GM23338 (cell line): ENCODE data around the gene SPATS2. TPM values are rescaled to one million over a fixed set of nuclear protein-coding genes. Genes with fewer than 3 reads are reported as not detected.

ENCODE experiments used
- ATAC-seq: fragments of 200-7000 bp; cut with Tn5 transposase; 3 replicates; pipeline ENCODE4 v1.9.1; 2020
- DNase-seq: peaks from one replicate; pipeline ENCODE4 v3.0.0-alpha.2; 2015; ENCODE audit warnings: low spot score
- H2AFZ ChIP-seq: fragments of 200-600 bp; sonication (generic); 2 replicates; pipeline ENCODE4 v1.8.0; 2016; ENCODE audit warnings: antibody characterized with exemption, mild to moderate bottlenecking, moderate library complexity
- H3F3A ChIP-seq: fragments of 200-600 bp; sonication (generic); replicated peaks from 2 replicates; pipeline ENCODE4 v1.8.0; 2017; ENCODE audit warnings: antibody characterized with exemption, mixed run types, low read depth
- H3K27ac ChIP-seq: fragments of 200-600 bp; sonication (generic); 2 replicates; pipeline ENCODE4 v1.6.1; 2016; ENCODE audit warnings: low read depth
- H3K27me3 ChIP-seq: fragments of 200-600 bp; sonication (generic); 2 replicates; pipeline ENCODE4 v1.8.0; 2016; ENCODE audit warnings: mild to moderate bottlenecking, mixed run types, moderate library complexity; ENCODE audit not compliant: insufficient read depth
- H3K36me3 ChIP-seq: fragments of 200-600 bp; sonication (generic); 2 replicates; pipeline ENCODE4 v1.8.0; 2016; ENCODE audit warnings: mild to moderate bottlenecking; ENCODE audit not compliant: insufficient read depth
- H3K4me1 ChIP-seq: fragments of 200-600 bp; sonication (generic); 2 replicates; pipeline ENCODE4 v1.8.0; 2016; ENCODE audit warnings: mild to moderate bottlenecking, moderate library complexity; ENCODE audit not compliant: insufficient read depth
- H3K4me2 ChIP-seq: fragments of 200-600 bp; sonication (generic); 2 replicates; pipeline ENCODE4 v1.7.1; 2017; ENCODE audit warnings: mixed run types
- H3K4me3 ChIP-seq: fragments of 200-600 bp; sonication (generic); 2 replicates; pipeline ENCODE4 v1.6.1; 2016; ENCODE audit warnings: mixed run types
- H3K79me2 ChIP-seq: fragments of 200-600 bp; sonication (generic); replicated peaks from 2 replicates; pipeline ENCODE4 v1.8.0; 2017; ENCODE audit warnings: mild to moderate bottlenecking; ENCODE audit not compliant: insufficient read depth
- H3K9me2 ChIP-seq: fragments of 200-600 bp; sonication (generic); 2 replicates; pipeline ENCODE4 v1.8.0; 2017; ENCODE audit not compliant: insufficient read depth
- H4K20me1 ChIP-seq: fragments of 200-600 bp; sonication (generic); replicated peaks from 2 replicates; pipeline ENCODE4 v1.8.0; 2017; ENCODE audit warnings: mild to moderate bottlenecking; ENCODE audit not compliant: insufficient read depth
- H3K27ac Mint-ChIP-seq: 2 replicates; pipeline ENCODE4 v1.8.0; 2020; ENCODE audit warnings: inconsistent platforms, mild to moderate bottlenecking, moderate library complexity, mixed read lengths
- H3K27me3 Mint-ChIP-seq: 3 replicates; pipeline ENCODE4 v1.8.0; 2022; ENCODE audit warnings: low read depth, mild to moderate bottlenecking, moderate library complexity, mixed read lengths, inconsistent platforms; ENCODE audit not compliant: insufficient read depth, poor library complexity
- H3K36me3 Mint-ChIP-seq: 3 replicates; pipeline ENCODE4 v1.8.0; 2021; ENCODE audit warnings: low read depth, mild to moderate bottlenecking, inconsistent platforms, moderate library complexity, mixed read lengths
- H3K4me1 Mint-ChIP-seq: 3 replicates; pipeline ENCODE4 v1.8.0; 2020; ENCODE audit warnings: mild to moderate bottlenecking, inconsistent platforms, mixed read lengths
- H3K4me3 Mint-ChIP-seq: 3 replicates; pipeline ENCODE4 v1.8.0; 2021; ENCODE audit warnings: moderate library complexity, mild to moderate bottlenecking, inconsistent platforms, mixed read lengths
- H3K9me3 Mint-ChIP-seq: 3 replicates; pipeline ENCODE4 v1.8.0; 2020; ENCODE audit warnings: moderate library complexity, mild to moderate bottlenecking, inconsistent platforms, mixed read lengths
- CTCF ChIP-seq, 2 experiments: fragments of 200-600 bp in 1 of 2; sonication (generic) in 1 of 2; conservative IDR thresholded peaks; 2 replicates each; pipeline versions ENCODE4 v1.5.1 to v1.6.1; 2016 to 2017; ENCODE audit warnings: antibody characterized with exemption in 2 of 2, low read depth in 2 of 2, mild to moderate bottlenecking in 2 of 2, moderate library complexity in 1 of 2
- EZH2 ChIP-seq: fragments of 200-600 bp; sonication (generic); IDR thresholded peaks from one replicate; pipeline ENCODE4 v1.8.0; 2017; ENCODE audit warnings: antibody characterized with exemption, mild to moderate bottlenecking, low read depth; ENCODE audit not compliant: unreplicated experiment
- EZH2phosphoT487 ChIP-seq: fragments of 200-600 bp; sonication (generic); IDR thresholded peaks from one replicate; pipeline ENCODE4 v1.8.1; 2018; ENCODE audit warnings: antibody characterized with exemption; ENCODE audit not compliant: unreplicated experiment
- JUNB ChIP-seq: IDR thresholded peaks from one replicate; pipeline ENCODE4 v1.6.1; 2016; ENCODE audit warnings: antibody characterized with exemption; ENCODE audit not compliant: unreplicated experiment
- POLR2AphosphoS5 ChIP-seq: IDR thresholded peaks from 2 replicates; pipeline ENCODE4 v1.6.1; 2016; ENCODE audit warnings: antibody characterized with exemption, low read depth
- polyA plus RNA-seq: library from polyadenylated mRNA; unstranded; fragments of >200 nt; fragmentation: Nextera tagmentation; extraction: Ambion mirVana; gene quantifications from 2 replicates; pipeline ENCODE4 v1.2.1, GENCODE V29; 2016
- total RNA-seq: library from RNA; depleted of rRNA; stranded (reverse); fragments of >200 nt; shearing (Covaris generic); gene quantifications from 2 replicates; pipeline ENCODE4 v1.2.3, GENCODE V29; 2014
- TF ChIP-seq, protein P1 (sequence below): IDR thresholded peaks from one replicate; pipeline ENCODE4 v1.6.1; 2018; ENCODE audit warnings: antibody characterized with exemption; ENCODE audit not compliant: unreplicated experiment
- TF ChIP-seq, protein P2 (sequence below): IDR thresholded peaks from 2 replicates; pipeline ENCODE4 v1.6.1; 2016; ENCODE audit warnings: antibody characterized with exemption

SPATS2 gene
- total and polyA plus RNA-seq, 2 experiments from 2014 or later = 20.6 to 61.0 TPM

- TF ChIP-seq CTCF (conservative IDR thresholded peaks at IDR 0.05; ENCODE audit: low read depth in 2 of 2) = no peak
- TF ChIP-seq JUNB = no peak
- TF ChIP-seq POLR2AphosphoS5 = no peak
- TF ChIP-seq, protein P1, sequence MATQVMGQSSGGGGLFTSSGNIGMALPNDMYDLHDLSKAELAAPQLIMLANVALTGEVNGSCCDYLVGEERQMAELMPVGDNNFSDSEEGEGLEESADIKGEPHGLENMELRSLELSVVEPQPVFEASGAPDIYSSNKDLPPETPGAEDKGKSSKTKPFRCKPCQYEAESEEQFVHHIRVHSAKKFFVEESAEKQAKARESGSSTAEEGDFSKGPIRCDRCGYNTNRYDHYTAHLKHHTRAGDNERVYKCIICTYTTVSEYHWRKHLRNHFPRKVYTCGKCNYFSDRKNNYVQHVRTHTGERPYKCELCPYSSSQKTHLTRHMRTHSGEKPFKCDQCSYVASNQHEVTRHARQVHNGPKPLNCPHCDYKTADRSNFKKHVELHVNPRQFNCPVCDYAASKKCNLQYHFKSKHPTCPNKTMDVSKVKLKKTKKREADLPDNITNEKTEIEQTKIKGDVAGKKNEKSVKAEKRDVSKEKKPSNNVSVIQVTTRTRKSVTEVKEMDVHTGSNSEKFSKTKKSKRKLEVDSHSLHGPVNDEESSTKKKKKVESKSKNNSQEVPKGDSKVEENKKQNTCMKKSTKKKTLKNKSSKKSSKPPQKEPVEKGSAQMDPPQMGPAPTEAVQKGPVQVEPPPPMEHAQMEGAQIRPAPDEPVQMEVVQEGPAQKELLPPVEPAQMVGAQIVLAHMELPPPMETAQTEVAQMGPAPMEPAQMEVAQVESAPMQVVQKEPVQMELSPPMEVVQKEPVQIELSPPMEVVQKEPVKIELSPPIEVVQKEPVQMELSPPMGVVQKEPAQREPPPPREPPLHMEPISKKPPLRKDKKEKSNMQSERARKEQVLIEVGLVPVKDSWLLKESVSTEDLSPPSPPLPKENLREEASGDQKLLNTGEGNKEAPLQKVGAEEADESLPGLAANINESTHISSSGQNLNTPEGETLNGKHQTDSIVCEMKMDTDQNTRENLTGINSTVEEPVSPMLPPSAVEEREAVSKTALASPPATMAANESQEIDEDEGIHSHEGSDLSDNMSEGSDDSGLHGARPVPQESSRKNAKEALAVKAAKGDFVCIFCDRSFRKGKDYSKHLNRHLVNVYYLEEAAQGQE = no peak
- no peak for TF ChIP-seq EZH2phosphoT487
- TF ChIP-seq, protein P2, sequence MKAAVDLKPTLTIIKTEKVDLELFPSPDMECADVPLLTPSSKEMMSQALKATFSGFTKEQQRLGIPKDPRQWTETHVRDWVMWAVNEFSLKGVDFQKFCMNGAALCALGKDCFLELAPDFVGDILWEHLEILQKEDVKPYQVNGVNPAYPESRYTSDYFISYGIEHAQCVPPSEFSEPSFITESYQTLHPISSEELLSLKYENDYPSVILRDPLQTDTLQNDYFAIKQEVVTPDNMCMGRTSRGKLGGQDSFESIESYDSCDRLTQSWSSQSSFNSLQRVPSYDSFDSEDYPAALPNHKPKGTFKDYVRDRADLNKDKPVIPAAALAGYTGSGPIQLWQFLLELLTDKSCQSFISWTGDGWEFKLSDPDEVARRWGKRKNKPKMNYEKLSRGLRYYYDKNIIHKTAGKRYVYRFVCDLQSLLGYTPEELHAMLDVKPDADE = no peak
Observed at GRCh38 chr12:49352351-49352750, 14.9 kb upstream of the SPATS2 start (continued).

- Histone ChIP-seq H3K4me3 (no peak overlapping the region), H3K27ac (no peak overlapping the region), H2AFZ (no peak overlapping the region), H3F3A (no peaks in the 10 kb centered on the region), H3K4me1 (no peaks in the 10 kb centered on the region), H3K27me3 (peaks cover 25% of the 10 kb centered on the region; the same call in 1 of the 2 replicates), H3K4me2 (no peak overlapping the region), H3K79me2 (no peaks in the 10 kb centered on the region), H4K20me1 (0 out of 2 replicates have a peak, but pooled peaks cover 3% of the 10 kb centered on the region), H3K9me2 (no peaks in the 10 kb centered on the region), H3K36me3 (no peaks in the 10 kb centered on the region)
- DNase-seq = no peak
- TF ChIP-seq CTCF (conservative IDR thresholded peaks at IDR 0.05; ENCODE audit: low read depth in 2 of 2) (no peak), EZH2 (no peak)
- H3K27me3 Mint-ChIP-seq = peaks cover 10% of the 10 kb centered on the region
- H3K36me3 Mint-ChIP-seq = no peaks in the 10 kb centered on the region
- H3K27ac Mint-ChIP-seq = no peak overlapping the region
- no peaks in the 10 kb centered on the region for H3K9me3 Mint-ChIP-seq
- H3K4me3 Mint-ChIP-seq = no peak overlapping the region
- no peak for ATAC-seq
- H3K4me1 Mint-ChIP-seq = peaks cover 2% of the 10 kb centered on the region; the same call in 1 of the 3 replicates
Observed at GRCh38 chr12:49355913-49356312, 11.3 kb upstream of the SPATS2 start.
